Measurements from ENCODE around the gene TESK2. TPM values are rescaled to one million over a fixed set of nuclear protein-coding genes. Genes with fewer than 3 reads are reported as not detected.

Gene TESK2
- total RNA-seq, 1 experiment from 2014 or later, result 5.0 TPM

- intact Hi-C loops (cut with micrococcal nuclease), result loop anchor here (5.0 kb wide), 1 partner anchor 83 kb away; no protein-coding TSS in a partner anchor
- no peaks in the 10 kb centered on the region for H3K9me3 ChIP-seq (ENCODE audit: control insufficient read depth in 1 of 2, insufficient read depth in 1 of 2, low read depth in 1 of 2, low read length in 2 of 2)
- BruUV-seq (replicated peaks), result no TSS peak
- TF ChIP-seq, protein P1, sequence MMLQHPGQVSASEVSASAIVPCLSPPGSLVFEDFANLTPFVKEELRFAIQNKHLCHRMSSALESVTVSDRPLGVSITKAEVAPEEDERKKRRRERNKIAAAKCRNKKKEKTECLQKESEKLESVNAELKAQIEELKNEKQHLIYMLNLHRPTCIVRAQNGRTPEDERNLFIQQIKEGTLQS (IDR thresholded peaks at IDR 0.05), result no peak
- TF ChIP-seq ZFX (IDR thresholded peaks at IDR 0.05) (no peak), TCF7L2 (IDR thresholded peaks at IDR 0.05; ENCODE audit: borderline replicate concordance, extremely low read depth, insufficient read depth, insufficient read length) (no peak), EZH2 (IDR thresholded peaks at IDR 0.05) (no peak), CBX3 (IDR thresholded peaks at IDR 0.05; ENCODE audit: low read depth) (no peak), SIN3A (IDR thresholded peaks at IDR 0.05; ENCODE audit: low read depth) (no peak), EGR1 (IDR thresholded peaks at IDR 0.05; ENCODE audit: low read depth) (no peak), POLR2A (IDR thresholded peaks at IDR 0.05; ENCODE audit: borderline replicate concordance, extremely low read depth, insufficient read depth, insufficient read length) (no peak), EZH2phosphoT487 (IDR thresholded peaks at IDR 0.05; ENCODE audit: borderline replicate concordance) (no peak), REST (IDR thresholded peaks at IDR 0.05; ENCODE audit: low read depth) (no peak), YY1 (IDR thresholded peaks at IDR 0.05; ENCODE audit: extremely low read depth, insufficient replicate concordance, low read depth, low read length) (no peak)
- TF ChIP-seq, protein P2, sequence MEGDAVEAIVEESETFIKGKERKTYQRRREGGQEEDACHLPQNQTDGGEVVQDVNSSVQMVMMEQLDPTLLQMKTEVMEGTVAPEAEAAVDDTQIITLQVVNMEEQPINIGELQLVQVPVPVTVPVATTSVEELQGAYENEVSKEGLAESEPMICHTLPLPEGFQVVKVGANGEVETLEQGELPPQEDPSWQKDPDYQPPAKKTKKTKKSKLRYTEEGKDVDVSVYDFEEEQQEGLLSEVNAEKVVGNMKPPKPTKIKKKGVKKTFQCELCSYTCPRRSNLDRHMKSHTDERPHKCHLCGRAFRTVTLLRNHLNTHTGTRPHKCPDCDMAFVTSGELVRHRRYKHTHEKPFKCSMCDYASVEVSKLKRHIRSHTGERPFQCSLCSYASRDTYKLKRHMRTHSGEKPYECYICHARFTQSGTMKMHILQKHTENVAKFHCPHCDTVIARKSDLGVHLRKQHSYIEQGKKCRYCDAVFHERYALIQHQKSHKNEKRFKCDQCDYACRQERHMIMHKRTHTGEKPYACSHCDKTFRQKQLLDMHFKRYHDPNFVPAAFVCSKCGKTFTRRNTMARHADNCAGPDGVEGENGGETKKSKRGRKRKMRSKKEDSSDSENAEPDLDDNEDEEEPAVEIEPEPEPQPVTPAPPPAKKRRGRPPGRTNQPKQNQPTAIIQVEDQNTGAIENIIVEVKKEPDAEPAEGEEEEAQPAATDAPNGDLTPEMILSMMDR (IDR thresholded peaks at IDR 0.05 in 2 of 3, conservative IDR thresholded peaks at IDR 0.05 in 1 of 3; ENCODE audit: borderline replicate concordance in 1 of 3, insufficient read depth in 1 of 3, low read depth in 2 of 3, low read length in 2 of 3), result no peak
- H2AFZ ChIP-seq (ENCODE audit: low read depth, low read length, poor library complexity, severe bottlenecking), result no peak overlapping the region
- no peaks in the 10 kb centered on the region for H4K20me1 ChIP-seq (ENCODE audit: insufficient read depth)
- no peaks in the 10 kb centered on the region for H3K79me2 ChIP-seq (ENCODE audit: insufficient read depth, low read length)
- ChIA-PET POLR2A (no interaction called here), RAD21 (ENCODE audit: low non-redundant PET in 1 of 2, low total read pairs in 2 of 2, uncharacterized antibody in 2 of 2, unreplicated experiment in 2 of 2) (no interaction called here), CTCF (no interaction called here)
- H3K36me3 ChIP-seq (ENCODE audit: control insufficient read depth in 1 of 2, insufficient read depth in 2 of 2, low read length in 2 of 2), result no peaks in the 10 kb centered on the region
- no peak for ATAC-seq
- no peak overlapping the region for H3K9ac ChIP-seq (ENCODE audit: low read length)
- no peaks in the 10 kb centered on the region for H3K4me1 ChIP-seq (ENCODE audit: control insufficient read depth in 1 of 2, insufficient read depth in 2 of 2, low read length in 2 of 2)
- H3K4me3 ChIP-seq (replicated peaks in 1 of 2; ENCODE audit: low read depth in 1 of 2, low read length in 2 of 2), result no peak overlapping the region
- H3K27me3 ChIP-seq (ENCODE audit: insufficient read depth, low read length), result no peaks in the 10 kb centered on the region
- no peaks in the 10 kb centered on the region for H3K9me2 ChIP-seq (ENCODE audit: insufficient read depth)
- H3K4me2 ChIP-seq (ENCODE audit: low read length), result no peak overlapping the region
- no peak for DNase-seq (ENCODE audit: low read depth, low spot score)
- H3K27ac ChIP-seq (ENCODE audit: low read depth, low read length), result no peak overlapping the region
These were observed 25.7 kb downstream of the TESK2 start for GRCh38 chr1:45465277-45465676.
